GM21529 (cell line): Measurements from ENCODE around the gene TRDN.

Source experiments
- ATAC-seq: cut with Tn5 transposase; IDR thresholded peaks from one replicate; pipeline ENCODE4 v1.9.1; 2021; ENCODE audit not compliant: unreplicated experiment

The TRDN gene

GRCh38 chr6:123418071-123418470 is 218.7 kb downstream of the TRDN start:
- no peak for ATAC-seq

DNA sequence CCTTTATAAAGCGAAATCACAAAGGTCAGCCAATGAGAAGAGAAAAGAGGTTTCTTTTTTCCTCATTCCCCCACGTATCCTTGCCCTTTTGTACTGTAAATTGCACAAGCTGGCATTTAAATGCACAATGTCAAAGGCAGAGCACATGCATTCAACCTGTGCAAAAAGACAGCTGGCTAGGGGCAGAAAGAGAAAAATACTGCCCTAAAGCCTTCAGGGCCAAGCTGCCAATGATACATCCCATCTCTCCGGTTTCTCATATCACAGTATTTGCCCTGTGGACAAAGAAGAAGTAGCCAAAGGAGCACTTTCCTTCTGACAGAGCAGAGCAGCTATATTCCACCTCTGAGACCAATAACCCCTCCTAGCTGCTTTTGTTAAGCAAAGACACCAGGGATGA is 219.2 kb downstream of the TRDN start:
- ATAC-seq, result no peak

DNA sequence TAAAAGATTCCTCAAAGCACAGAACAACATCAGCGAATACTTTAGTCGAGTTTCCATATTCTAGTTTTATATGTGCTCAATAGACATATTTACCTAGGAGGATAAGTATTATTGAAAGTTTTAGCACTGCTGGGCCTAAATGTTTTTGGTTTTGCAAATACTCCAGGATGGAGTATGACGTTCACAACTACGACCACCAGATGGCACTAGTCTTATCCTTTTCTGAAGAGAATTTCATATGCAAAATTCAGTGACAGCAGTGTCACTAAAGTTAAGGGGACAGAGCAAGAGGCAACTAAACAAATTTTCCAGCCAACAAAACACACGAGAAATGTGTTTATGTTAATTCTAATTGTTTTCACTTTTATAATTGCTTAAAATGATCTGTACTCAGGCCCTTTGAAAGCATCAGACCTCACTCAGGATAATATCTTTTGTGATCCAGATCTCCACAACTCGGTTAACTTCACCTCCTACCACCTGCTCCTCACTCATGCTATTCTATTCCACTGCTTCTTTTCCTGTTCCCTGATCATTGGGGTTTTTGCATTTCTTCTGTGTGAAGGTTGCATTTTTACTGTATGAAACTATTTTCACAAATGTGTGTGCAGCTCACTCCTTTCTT is 220.8 kb downstream of the TRDN start:
- ATAC-seq, result peak; percentile 94

DNA sequence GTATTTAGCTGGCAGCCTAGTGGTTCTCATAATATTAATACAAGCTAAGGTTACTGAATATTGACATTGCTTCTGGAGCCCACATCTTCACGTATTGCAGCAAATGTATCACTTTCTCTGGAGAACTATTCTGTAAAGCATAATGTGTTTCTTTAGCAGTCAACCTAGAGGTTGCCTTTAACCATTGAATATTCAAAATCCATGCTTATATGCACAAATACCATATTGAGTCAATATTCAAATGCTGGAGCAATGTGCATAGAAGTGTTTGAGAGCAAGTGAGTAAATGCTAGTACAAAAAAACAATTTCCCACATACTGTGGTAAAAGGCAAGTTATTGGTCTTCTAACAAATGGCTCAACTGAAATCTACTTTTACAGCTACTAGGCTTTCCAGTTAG is 231.8 kb downstream of the TRDN start:
- no peak for ATAC-seq

DNA sequence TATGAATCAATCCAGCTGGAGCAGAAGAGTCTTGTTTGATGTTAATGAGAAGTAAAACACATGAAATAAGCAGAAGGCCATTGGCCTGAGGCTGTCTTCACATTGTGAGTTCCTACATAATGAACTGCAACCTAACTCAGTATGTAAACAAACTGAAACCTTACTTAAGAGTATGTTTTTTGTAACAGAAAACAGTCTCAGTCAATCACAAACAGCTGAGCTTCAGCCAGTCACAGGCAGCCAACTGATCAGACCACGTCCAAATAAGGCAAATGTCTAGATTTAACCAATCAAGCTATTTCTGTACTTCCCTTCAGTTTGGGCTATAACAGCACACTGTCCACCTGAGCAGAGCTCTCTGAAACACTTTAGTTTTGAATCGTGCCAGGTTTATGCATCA is 234.7 kb downstream of the TRDN start:
- peak; percentile 99 for ATAC-seq

DNA sequence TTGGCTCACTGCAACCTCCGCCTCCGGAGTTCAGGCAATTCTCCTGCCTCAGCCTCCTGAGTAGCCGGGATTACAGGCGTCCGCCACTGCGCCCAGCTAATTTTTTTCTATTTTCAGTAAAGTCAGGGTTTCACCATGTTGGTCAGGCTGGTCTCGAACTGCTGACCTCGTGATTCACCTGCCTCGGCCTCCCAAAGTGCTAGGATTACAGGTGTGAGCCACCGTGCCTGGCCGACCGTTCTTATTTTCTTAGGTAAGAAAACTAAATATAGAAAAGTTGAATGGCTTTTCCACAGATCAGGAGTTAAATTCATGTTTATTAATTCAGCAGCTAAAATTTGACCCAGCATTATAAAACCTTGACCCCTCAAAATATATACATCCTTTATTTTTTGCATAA is 238.7 kb downstream of the TRDN start:
- no peak for ATAC-seq

- no peak for ATAC-seq
Observed at GRCh38 chr6:123393331-123393730, 243.4 kb downstream of the TRDN start.

- no peak for ATAC-seq
Observed at GRCh38 chr6:123383718-123384117, 253.0 kb downstream of the TRDN start.

DNA sequence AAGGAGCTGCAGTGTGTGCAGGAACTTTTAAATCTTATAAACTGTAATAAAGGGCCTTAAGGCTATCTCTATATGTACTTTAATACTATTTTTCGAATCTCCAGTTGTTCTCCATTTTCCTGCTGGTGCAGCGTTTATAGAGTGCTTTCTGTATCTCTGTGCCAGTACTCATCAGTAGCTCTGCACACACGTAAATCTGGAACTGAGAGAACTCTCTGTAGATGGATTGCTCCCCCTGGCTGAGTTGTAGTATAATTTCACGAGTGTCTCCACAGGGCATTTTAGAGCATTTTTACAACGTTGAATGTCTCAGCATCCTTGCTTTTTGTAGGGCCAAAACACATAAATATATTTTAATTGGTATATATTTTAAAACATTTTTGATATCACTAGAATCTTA is 256.5 kb downstream of the TRDN start:
- ATAC-seq, result peak; percentile 67

GRCh38 chr6:123372737-123373136 is 264.0 kb downstream of the TRDN start:
- no peak for ATAC-seq

GRCh38 chr6:123363912-123364311 is 272.8 kb downstream of the TRDN start:
- ATAC-seq, result no peak

- ATAC-seq, result no peak
Observed at GRCh38 chr6:123360359-123360758, 276.4 kb downstream of the TRDN start.

DNA sequence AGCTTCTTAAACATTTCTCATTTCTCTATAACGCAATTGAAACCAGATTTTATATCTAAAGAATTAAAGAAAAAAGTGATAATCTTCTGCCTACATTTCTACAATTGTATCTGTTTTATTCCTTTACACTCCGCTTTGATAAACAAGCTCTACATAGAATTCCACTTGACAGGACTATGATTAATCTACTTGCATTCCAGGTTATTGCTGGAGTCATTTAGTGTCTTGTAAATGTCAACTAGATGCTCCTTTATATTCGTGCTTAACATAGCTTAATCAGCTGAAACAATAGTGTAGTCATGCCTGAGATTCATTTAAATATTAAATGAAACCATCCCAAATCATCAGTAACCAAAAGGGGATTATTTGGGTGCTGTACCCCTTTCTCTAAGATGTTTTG is 284.0 kb downstream of the TRDN start:
- no peak for ATAC-seq

DNA sequence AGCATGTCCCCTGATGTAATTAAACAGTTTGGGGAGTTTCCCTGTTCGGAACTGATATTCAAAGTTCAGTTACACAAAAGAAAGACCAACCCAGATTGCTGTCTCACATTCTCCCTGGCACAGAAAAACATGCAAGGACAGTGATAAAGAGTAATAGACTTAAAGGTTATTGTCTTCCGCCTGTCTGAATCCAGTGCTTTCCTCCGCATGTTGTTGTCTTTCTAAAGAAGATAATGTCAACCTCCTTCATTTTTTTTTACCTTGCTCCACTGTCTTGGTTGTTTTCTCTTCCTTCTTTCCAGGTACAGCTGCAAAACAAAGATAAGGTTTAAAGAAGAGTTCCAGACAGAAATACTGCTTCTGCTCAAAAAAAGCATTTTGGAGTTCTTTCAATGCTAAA is 284.5 kb downstream of the TRDN start:
- ATAC-seq, result no peak

DNA sequence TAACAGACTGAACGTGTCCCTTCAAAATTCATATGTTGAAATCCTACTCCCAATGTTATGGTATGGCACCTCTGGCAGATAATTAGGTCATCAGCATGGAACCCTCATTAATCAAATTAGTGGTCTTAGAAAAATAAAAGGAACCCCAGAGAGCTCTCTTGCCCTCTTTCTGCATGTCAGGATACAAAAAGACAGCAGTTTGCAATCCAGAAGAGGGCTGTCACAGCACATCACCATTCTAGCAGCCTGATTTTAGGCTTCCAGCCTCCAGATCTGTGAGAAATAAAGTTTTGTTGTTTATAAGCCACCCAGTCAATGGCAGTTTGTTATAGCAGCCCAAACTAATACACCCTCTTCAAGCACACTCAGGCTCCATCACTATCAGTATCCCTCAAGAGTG is 292.9 kb downstream of the TRDN start:
- no peak for ATAC-seq

DNA sequence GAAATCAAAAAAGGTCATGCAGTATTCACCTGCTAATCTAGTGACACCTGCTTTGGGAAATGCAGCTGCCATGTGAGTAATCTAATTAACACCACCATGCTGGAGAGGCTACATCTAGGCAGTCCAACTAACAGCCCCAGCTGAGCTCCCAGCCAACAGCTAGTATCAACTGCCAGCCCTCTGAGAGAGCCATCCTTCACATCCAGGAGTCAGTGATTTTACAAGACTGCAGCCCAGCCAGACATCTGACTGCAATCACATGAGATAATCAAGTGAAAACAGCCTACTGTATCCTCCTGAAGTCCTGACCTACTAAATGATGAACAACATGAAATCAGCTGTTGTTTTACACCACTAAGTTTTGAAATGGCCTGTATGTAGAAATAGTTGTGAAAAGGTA is 298.4 kb downstream of the TRDN start:
- no peak for ATAC-seq

- ATAC-seq, result no peak
Observed at GRCh38 chr6:123333000-123333756, 303.6 kb downstream of the TRDN start.

GRCh38 chr6:123332070-123332469 is 304.7 kb downstream of the TRDN start:
- no peak for ATAC-seq

- ATAC-seq, result no peak
Observed at GRCh38 chr6:123329337-123329736, 307.4 kb downstream of the TRDN start.

GRCh38 chr6:123323452-123324329 is 313.1 kb downstream of the TRDN start:
- no peak for ATAC-seq

DNA sequence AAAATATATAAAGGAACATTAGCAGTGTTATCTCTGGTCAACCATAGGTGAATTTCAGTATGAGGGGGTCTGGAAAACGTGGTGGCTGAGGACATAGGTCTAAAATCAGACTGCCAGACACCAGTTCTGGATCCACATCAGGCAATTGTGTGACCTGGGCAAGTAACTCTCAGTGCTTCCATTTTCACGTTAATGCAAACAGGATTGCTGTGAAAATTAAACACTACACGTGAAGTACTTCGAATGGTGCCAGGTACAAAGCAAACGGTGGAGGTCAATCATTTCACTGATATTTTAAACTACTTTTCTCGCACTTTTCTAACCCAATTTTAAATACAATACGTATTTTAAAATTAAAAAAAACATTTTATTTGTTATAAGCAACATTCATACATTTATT is 315.7 kb downstream of the TRDN start:
- ATAC-seq, result no peak
